GM12874 (cell line): Measurements from ENCODE around the gene PHACTR1.

Experiments used
- TF ChIP-seq, protein P1 (sequence below): IDR thresholded peaks from 2 replicates; pipeline ENCODE4 v1.5.1; 2011; ENCODE audit warnings: low read depth, mild to moderate bottlenecking, control low read depth, low read length, moderate library complexity; ENCODE audit not compliant: insufficient read depth

The PHACTR1 gene

DNA sequence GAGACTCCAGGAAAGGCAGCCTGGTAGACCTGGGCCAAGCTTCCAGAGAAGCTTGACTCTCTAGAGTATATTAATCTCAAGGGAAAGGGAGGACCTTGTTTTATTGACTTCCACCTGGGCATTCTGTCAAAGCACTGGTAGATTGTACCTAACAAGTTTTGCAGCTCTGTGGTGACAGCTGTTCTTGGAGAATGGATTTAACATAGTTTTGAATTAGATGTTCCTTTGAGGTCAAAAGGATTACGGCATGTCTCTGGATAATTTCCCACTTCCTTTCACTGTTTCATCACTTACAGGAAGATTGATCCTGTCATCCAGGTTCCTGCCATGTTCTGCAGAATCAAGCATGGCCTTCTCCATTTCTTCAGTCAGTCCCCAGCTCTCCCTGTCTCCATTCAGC is 246.0 kb downstream of the PHACTR1 start:
- TF ChIP-seq, protein P1, sequence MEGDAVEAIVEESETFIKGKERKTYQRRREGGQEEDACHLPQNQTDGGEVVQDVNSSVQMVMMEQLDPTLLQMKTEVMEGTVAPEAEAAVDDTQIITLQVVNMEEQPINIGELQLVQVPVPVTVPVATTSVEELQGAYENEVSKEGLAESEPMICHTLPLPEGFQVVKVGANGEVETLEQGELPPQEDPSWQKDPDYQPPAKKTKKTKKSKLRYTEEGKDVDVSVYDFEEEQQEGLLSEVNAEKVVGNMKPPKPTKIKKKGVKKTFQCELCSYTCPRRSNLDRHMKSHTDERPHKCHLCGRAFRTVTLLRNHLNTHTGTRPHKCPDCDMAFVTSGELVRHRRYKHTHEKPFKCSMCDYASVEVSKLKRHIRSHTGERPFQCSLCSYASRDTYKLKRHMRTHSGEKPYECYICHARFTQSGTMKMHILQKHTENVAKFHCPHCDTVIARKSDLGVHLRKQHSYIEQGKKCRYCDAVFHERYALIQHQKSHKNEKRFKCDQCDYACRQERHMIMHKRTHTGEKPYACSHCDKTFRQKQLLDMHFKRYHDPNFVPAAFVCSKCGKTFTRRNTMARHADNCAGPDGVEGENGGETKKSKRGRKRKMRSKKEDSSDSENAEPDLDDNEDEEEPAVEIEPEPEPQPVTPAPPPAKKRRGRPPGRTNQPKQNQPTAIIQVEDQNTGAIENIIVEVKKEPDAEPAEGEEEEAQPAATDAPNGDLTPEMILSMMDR = no peak

DNA sequence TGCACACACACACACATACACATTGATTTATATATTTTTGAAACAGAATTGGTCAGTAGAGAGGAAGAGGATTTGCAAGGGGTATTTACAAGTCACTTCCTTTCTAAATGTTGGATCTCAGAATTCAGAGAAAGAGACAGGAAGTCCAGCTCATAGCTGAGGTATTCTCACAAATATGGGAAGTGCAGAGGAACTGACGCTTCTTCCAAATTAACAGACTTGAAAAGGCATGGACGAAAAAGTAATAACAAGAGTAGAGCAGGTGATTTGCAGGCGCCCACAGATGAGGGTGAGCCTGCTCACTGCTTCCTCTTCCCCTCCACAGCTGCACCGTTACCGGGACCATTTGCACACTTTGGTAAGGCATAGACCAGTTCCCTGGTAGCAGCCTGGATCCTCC is 246.4 kb downstream of the PHACTR1 start:
- TF ChIP-seq, protein P1 = no peak

DNA sequence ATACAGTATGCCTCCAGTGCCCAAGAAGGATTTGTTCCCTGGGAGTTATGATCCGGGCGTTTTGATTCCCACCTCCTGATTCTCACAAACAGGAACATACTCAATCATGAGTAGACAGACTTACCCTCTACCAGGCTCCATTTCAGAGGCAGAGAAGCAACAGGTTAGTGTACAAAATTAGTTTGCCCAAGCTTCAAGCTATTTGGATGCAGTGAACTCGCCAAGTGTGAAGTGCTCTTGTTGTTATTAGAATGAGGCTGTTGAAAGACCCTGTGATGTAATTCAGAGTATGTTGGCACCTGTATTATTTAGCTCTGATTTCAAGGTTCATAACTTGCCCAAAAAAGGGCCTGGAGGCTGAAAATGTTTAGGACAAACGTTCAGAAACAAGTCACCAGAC is 247.0 kb downstream of the PHACTR1 start:
- TF ChIP-seq, protein P1 = no peak

DNA sequence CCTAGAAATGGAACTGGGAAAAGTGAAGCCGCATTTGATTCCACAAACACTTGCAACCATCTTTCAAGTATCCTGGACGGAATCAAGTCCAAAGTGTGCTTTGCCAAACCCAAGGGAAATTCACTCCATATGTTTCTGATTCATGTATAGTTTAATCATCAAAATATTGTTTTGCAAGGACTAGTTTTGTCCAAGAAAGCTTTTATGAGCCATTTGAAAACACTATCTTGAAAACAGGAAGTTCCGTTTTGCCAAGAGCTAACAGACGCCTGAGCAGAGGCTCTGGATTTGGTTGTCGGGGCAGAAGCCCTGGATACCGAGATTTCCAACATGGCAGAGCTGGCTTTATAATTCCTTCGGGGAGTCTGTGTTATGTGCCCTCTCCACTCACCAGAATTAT is 251.1 kb downstream of the PHACTR1 start:
- TF ChIP-seq, protein P1 = no peak

DNA sequence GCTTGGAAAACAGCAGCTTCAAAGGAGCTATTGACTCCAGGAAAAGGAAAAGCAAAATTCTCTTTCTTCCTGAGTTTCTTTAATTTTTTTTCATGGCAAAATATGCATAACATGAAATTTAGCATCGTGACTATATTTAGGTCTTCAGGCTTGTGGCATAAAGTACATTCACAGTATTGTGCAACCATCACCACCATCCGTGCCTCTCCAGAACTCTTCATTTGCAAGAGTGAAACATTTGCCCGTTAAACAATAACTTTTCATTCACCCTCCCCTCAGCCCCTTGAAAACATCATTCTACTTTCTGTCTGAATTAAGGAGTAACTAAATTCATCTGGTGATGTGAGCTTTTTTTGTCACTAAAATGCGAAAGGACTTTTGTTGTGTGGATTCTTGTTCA is 251.7 kb downstream of the PHACTR1 start:
- TF ChIP-seq, protein P1 = no peak

DNA sequence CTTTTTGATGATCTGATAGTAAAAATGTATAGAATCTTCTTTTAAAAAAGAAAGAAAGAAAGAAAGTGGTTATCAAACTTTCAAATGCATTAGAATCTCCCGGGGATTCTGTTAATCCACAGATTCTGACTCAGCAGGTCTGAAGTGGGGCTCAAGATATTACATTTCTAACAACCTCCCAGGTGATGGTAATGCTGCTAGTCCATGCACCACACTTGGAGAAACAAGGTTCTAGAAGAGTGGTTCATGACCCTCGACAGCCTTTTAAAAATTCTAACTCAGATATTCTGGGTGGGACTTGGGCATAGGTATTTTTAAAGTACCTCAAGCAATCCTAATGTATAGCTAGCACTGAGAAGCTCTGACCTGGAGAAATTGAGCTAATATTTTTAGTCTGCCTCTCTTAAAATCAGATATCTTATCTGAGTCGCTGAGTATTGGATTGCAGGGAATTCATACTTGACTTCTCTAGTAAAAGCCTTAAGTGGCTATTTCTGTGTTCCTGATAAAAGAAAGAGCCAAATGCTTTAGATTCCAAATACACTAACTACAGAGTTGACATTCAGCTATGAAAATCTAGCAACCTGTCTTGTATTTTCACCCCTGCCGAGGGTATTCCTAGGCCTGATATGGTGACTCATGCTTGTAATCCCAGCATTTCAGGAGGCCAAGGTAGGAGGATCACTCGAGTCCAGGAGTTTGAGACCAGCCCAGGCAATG is 252.4 kb downstream of the PHACTR1 start:
- TF ChIP-seq, protein P1 = no peak

DNA sequence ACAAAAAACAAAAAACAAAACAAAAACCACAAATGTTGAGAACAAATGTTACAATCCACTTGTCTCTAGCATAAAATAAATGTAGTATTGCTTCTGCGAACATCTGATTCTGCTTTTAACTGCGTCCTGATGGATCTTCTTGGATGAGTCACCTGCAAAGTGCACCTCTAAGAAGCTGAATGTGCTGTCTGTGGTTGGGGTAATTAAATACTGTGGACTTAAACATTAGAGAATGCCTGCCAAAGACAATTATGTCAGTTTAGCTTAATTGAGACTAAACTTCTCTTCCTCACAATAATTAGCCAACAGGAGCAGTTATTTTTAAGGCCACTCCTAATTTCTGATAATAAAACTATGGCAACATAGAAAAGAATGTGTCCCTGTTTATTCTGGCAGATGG is 253.4 kb downstream of the PHACTR1 start:
- TF ChIP-seq, protein P1 = no peak
